Stimulated activated CD8-positive, alpha-beta memory T cell treated with anti-CD3 and anti-CD28 coated beads, Interleukin-15, amount 100 ng/mL, for 24 hours (primary cell): ENCODE data around the gene USH1G.

Experiments
- DNase-seq: peaks from one replicate; pipeline ENCODE4 v3.0.0-alpha.2; 2020; ENCODE audit warnings: low read depth

Gene USH1G

GRCh38 chr17:74903034-74903433 is 20.0 kb downstream of the USH1G start:
- DNase-seq = no peak

GRCh38 chr17:74901353-74902135 is 21.5 kb downstream of the USH1G start:
- DNase-seq = no peak

GRCh38 chr17:74900208-74900607 is 22.8 kb downstream of the USH1G start:
- DNase-seq = no peak

- DNase-seq = no peak
These were observed 24.6 kb downstream of the USH1G start for GRCh38 chr17:74898376-74898946.

GRCh38 chr17:74893936-74894671 is 29.0 kb downstream of the USH1G start:
- no peak for DNase-seq

GRCh38 chr17:74892974-74893911 is 29.8 kb downstream of the USH1G start, which contains the start of gene FADS6:
TSS of gene FADS6 (minus strand) at chr17:74893633. CDS start at chr17:74893595, 38 bp downstream.
- DNase-seq = no peak

GRCh38 chr17:74892013-74892841 is 30.8 kb downstream of the USH1G start:
- DNase-seq = no peak

- DNase-seq = no peak
These were observed 32.5 kb downstream of the USH1G start for GRCh38 chr17:74890554-74890953.

- DNase-seq = no peak
These were observed 34.6 kb downstream of the USH1G start for GRCh38 chr17:74888469-74888868.

GRCh38 chr17:74883241-74883745 is 39.8 kb downstream of the USH1G start:
- DNase-seq = no peak

GRCh38 chr17:74882517-74883240 is 40.4 kb downstream of the USH1G start:
- DNase-seq = no peak

- no peak for DNase-seq
These were observed 42.0 kb downstream of the USH1G start for GRCh38 chr17:74881073-74881472.

- DNase-seq = no peak
These were observed 43.7 kb downstream of the USH1G start for GRCh38 chr17:74879308-74879707.

- no peak for DNase-seq
These were observed 44.4 kb downstream of the USH1G start for GRCh38 chr17:74878658-74879057.

GRCh38 chr17:74877592-74878548 is 45.2 kb downstream of the USH1G start:
- no peak for DNase-seq

GRCh38 chr17:74875977-74876593 is 47.0 kb downstream of the USH1G start:
- DNase-seq = no peak

- DNase-seq = no peak
These were observed 47.7 kb downstream of the USH1G start for GRCh38 chr17:74875155-74875976.
